ENCODE results near the gene ZNF689. TPM values are rescaled to one million over a fixed set of nuclear protein-coding genes. Genes with fewer than 3 reads are reported as not detected.
"Not testable (repeated sequence)": the region's sequence is repeated elsewhere in the genome, so short reads cannot be mapped to it uniquely, and the experiment has no call there.

ZNF689 gene
- total and polyA plus RNA-seq, 8 donors = 2.9 to 6.1 (median 4.8) TPM

DNA sequence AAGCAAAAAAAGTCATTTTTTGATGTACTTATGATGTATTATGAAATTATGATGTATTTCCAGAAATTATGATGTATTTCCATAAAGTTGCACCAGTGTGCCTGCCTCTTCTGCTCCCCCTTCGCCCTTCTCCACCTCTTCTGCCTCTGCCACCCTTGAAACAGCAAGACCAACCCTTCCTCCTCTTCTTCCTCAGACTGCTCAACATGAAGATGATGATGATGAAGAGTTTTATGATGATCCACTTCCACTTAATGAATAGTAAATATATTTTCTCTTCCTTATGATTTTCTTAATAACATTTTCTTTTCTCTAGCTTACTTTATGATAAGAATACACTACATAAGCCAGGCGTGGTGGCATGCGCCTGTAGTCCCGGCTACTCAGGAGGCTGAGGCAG lies 17.3 kb downstream of the ZNF689 start:
- WGBS, 2 donors = 90 to 96% methylated on average over 4 of the region's 4 CpGs

DNA sequence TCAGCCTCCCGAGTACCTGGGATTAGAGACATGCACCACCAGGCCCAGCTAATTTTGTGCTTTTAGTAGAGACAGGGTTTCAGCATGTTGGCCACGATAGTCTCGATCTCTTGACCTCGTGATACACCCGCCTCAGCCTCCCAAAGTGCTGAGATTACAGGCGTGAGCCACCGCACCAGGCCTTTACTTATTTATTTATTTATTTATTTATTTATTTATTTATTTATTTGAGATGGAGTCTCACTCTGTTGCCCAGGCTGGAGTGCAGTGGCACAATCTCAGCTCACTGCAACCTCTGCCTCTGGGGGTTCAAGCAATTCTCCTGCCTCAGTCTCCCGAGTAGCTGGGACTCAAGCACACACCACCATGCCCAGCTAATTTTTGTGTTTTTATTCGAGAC lies 19.3 kb downstream of the ZNF689 start:
- H3K27ac ChIP-seq; H3K9me3 ChIP-seq; ATAC-seq; H3K4me1 ChIP-seq; H3K36me3 ChIP-seq; H3K4me3 ChIP-seq; H3K27me3 ChIP-seq; FAIRE-seq; DNase-seq; intact Hi-C loops (cut with DNase I): not testable (repeated sequence)
- 95 to 99% methylated on average over 9 of the region's 9 CpGs for WGBS, 2 donors

More for the DNA sequence above, 17.3 kb downstream of the ZNF689 start:
- Histone ChIP-seq H3K9me3 (no peaks in the 10 kb centered on the region), H3K27me3 (no peaks in the 10 kb centered on the region), H3K4me1 (no peaks in the 10 kb centered on the region), H3K4me3 (no peak overlapping the region), H3K36me3 (no peaks in the 10 kb centered on the region), H3K27ac (no peak overlapping the region)
- intact Hi-C loops (cut with DNase I) = no loop called here
- FAIRE-seq (no peak), ATAC-seq (no peak), DNase-seq (no peak)
- TF ChIP-seq, protein P1, sequence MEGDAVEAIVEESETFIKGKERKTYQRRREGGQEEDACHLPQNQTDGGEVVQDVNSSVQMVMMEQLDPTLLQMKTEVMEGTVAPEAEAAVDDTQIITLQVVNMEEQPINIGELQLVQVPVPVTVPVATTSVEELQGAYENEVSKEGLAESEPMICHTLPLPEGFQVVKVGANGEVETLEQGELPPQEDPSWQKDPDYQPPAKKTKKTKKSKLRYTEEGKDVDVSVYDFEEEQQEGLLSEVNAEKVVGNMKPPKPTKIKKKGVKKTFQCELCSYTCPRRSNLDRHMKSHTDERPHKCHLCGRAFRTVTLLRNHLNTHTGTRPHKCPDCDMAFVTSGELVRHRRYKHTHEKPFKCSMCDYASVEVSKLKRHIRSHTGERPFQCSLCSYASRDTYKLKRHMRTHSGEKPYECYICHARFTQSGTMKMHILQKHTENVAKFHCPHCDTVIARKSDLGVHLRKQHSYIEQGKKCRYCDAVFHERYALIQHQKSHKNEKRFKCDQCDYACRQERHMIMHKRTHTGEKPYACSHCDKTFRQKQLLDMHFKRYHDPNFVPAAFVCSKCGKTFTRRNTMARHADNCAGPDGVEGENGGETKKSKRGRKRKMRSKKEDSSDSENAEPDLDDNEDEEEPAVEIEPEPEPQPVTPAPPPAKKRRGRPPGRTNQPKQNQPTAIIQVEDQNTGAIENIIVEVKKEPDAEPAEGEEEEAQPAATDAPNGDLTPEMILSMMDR (IDR thresholded peaks at IDR 0.05) = no peak

- H3K36me3 ChIP-seq; FAIRE-seq; intact Hi-C loops (cut with DNase I); DNase-seq; H3K27ac ChIP-seq; H3K9me3 ChIP-seq; H3K27me3 ChIP-seq; H3K4me1 ChIP-seq; H3K4me3 ChIP-seq; ATAC-seq: not testable (repeated sequence)
- 94 to 98% methylated on average over 2 of the region's 2 CpGs for WGBS, 2 donors
These were observed 20.6 kb downstream of the ZNF689 start for GRCh38 chr16:30589582-30589981.

GRCh38 chr16:30588651-30589050 lies 21.5 kb downstream of the ZNF689 start:
- TF ChIP-seq, protein P1 (IDR thresholded peaks at IDR 0.05) = no peak
- intact Hi-C loops (cut with DNase I) = no loop called here

DNA sequence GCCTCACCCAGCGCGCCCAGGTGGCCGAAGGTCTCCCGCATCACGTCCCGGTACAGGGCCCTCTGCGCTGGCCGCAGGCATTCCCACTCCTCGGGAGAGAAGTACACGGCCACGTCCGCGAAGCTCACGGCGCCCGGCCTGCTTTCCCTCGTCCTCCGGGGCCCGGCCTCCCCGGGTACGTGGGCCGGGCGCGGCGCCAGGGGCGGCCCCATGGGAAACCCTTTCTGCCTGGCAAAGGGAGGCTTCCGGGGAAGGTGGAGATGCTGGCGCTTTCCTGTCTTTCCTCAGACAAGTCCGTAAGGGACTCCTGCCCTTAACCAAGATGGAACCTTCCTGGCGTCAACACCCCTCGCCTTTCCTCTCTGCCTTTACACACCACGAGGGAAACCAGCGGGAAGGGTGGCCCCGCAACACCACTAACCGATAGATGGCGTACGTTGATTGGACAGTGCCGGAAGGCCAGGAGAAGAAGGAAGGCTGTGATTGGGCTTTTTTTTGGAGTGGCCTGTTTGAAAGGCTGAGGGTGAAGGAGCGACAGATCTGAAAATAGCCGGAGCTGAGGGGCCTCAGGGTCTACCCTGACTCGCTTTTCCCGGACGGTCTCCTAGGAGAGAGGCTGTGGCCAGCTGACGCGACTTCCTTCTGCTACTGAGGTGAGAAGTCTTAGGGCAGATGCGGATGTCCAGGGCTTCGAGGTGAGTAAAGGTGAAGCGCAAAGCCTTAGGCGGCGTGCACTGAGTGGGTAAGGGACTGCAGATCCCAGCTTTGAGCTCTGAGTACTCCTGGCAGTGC lies 24.6 kb downstream of the ZNF689 start, which contains the start of gene ZNF785:
TSS of gene ZNF785 (minus strand) at position 298 of the 792 bp plus-strand sequence. CDS start at position 212, 86 bp downstream.
- FAIRE-seq (peak; percentile 83), DNase-seq (peak; percentile 86 to 99 (median 98)), ATAC-seq (peak; percentile 98 to 99 (median 98))
- Histone ChIP-seq H3K27me3 (no peaks in the 10 kb centered on the region), H3K4me3 (peak within 1 kb of the TSS; percentile 54 to 84 (median 70)), H3K36me3 (peaks cover 0 to 8% (median 0%) of the 10 kb centered on the region in 3 donors), H3K4me1 (peaks cover 0 to 4% (median 0%) of the 10 kb centered on the region in 3 donors), H3K27ac (peak within 1 kb of the TSS; percentile 74 to 88 (median 82)), H3K9me3 (no peaks in the 10 kb centered on the region)
- intact Hi-C loops (cut with DNase I) = no loop called here
- TF ChIP-seq, protein P1 (IDR thresholded peaks at IDR 0.05) = no peak
- 0 to 1% methylated on average over 49 to 50 of the region's 50 CpGs for WGBS, 2 donors

More at GRCh38 chr16:30588651-30589050, 21.5 kb downstream of the ZNF689 start:
- Histone ChIP-seq H3K27me3 (no peaks in the 10 kb centered on the region), H3K27ac (no peak overlapping the region), H3K4me3 (no peak overlapping the region), H3K9me3 (no peaks in the 10 kb centered on the region), H3K36me3 (no peaks in the 10 kb centered on the region), H3K4me1 (peaks cover 0 to 4% (median 0%) of the 10 kb centered on the region in 3 donors)
- no peak for DNase-seq
- ATAC-seq = no peak
- 88 to 91% methylated on average over 2 of the region's 2 CpGs for WGBS, 2 donors
- FAIRE-seq = no peak

DNA sequence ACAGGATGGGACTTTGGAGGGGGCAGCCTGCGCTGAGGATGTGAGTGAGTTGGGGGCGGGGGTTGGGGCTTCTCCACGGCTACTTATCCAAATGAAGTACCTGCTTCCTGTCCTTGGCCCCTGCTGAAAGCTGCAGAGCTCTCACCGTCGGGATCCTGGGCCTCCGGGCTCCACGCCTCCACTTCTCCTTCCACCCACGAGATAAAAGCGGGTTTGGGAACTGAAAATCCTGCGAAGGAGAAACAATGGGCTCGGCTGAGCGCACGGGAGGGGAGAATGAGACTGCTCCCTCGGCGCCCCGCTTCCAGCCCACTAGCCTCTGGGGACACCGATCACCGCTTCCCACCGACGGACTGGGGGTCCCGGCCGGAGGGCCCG lies 25.2 kb downstream of the ZNF689 start:
- intact Hi-C loops (cut with DNase I) = no loop called here
- Histone ChIP-seq H3K9me3 (no peaks in the 10 kb centered on the region), H3K27me3 (no peaks in the 10 kb centered on the region), H3K4me1 (peaks cover 0 to 4% (median 0%) of the 10 kb centered on the region in 3 donors), H3K4me3 (peak overlapping the region; percentile 54 to 84 (median 70)), H3K36me3 (peaks cover 0 to 8% (median 0%) of the 10 kb centered on the region in 3 donors), H3K27ac (peak overlapping the region; percentile 74 to 88 (median 82))
- ATAC-seq (peak in 1 of 4 donors; percentile 3), FAIRE-seq (no peak), DNase-seq (no peak)
- TF ChIP-seq, protein P1 (IDR thresholded peaks at IDR 0.05) = no peak
- 1 to 2% methylated on average over 23 of the region's 23 CpGs for WGBS, 2 donors
